LoVo (cell line): ENCODE data around the gene NFIA.

ENCODE experiments used
- DNase-seq: peaks from one replicate; pipeline ENCODE4 v3.0.0-alpha.2; 2016; ENCODE audit warnings: low spot score

NFIA gene

DNA sequence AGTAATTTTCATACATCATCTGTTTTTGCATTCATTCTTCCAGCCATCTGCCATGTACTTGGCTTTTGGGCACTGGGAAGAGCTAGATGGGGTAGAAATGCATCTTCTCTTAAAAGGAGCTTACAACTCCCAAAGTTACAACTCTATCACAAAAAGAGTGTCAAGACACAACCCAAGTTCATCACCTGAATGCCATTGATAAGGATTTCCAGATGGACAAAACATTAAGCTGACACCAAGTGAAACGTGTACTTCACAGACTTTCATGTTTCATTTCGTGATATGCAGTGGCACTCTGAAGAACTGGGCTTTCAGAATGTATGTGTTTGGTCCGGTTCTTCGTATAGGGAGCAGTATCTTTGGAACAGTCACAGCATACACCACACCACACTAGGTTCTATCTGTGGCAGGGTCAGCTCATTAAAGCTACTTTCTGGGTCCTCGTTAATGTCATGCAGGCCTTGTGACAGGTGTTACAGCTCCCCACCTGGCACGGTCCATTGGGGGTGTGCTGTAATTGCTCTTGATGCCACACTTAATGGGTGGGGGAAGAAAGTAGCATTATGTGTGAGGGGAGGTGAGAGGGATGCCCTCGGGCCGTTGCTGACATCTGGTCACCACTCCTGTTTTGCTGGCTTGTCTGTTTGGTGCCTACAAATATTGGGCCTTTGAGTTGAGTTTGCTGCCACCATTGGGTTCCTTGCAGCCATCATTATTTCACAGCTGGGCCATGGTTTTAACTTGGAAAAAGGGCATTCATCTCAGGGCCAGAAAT, 164.9 kb downstream of the NFIA start:
- DNase-seq, result no peak

DNA sequence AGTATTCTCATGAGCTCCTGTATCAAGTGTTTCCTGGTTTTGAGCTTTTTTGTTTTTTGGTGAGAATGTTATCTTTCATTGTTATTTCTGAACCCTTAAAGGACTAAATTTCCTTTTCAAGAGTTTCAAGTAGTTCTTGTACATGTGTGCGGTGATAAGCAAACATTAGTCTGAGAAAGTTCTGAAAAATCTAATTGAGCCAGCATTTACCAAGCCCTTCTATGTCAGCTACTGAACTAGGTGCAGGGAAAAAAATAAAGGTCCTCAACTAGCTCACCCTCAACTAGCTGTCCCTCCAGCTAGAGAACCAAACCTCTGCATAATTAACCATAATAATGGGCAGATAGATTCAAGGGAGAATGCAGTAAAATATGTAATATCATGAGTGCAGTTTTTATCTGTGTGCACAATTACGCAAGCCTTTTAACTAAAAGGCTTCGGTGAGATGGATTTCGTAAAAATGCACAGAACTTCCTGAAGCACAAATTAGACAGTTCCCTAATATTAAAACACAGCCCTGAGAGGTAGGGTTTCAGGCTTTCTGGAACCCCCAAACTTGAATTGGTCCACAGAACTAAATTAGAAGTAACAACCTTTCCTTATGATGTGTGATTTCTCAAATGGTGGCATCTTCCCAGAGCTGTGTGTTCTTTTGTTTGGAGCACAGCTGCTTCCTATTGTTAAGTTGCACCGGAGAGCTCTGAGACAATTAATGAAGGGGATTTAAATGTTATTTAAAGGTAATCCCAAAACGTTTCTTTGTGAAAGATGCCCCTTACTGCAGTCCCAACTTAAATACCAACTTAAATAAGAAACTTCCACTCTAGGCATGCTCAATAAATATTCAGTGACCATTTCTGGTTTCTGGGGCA, 165.8 kb downstream of the NFIA start:
- DNase-seq, result no peak

DNA sequence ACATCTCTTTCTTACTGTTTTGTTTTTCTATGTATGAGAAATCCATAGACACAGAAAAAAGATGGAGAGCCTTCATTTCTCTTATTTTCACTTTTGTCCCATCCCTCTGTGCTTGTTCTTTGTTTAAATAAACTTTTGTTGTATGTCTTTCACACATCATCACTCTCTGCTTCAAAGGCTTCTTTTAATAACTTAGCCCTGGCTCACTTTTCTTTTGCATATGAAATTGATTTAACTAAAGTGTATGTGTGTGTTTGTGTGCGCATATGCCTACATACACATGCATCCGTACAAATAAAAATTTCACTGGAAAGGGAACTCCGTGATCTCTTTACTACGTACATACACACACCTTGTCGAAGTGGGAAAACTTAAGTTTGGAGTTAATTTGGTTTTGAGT, 168.6 kb downstream of the NFIA start:
- no peak for DNase-seq

DNA sequence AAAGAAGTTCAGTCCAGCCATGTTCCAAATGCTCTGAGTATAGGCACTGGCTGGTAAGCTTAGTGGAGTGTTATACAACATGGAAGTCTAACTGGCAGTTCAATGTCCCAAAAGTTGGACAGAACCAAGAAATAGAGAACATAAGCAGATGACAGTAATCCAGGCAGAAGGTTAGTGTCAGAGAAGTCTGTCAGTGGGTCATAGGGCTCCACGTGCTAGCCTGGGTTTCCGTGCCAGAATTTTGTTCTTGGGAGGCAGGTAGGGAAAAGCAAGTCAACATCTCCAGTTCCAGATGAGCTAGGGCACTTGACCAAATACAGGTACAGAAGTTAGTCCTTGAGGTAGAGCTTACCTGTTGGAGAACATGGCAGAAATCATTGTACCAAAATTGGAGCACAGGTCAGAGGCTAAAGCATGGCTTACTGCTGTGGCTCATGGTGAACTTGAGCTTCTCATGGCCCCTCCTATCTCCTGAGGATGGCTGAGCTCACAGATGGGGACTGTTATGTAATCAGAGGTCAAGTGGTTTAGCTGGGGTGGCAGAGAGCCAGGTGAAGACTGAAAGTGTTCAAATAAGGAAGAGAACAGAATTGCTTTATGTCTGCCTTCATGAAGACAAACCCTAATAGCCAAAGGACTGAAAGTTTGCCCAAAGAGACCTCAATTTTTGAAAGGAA, 170.8 kb downstream of the NFIA start:
- peak; percentile 71 for DNase-seq

DNA sequence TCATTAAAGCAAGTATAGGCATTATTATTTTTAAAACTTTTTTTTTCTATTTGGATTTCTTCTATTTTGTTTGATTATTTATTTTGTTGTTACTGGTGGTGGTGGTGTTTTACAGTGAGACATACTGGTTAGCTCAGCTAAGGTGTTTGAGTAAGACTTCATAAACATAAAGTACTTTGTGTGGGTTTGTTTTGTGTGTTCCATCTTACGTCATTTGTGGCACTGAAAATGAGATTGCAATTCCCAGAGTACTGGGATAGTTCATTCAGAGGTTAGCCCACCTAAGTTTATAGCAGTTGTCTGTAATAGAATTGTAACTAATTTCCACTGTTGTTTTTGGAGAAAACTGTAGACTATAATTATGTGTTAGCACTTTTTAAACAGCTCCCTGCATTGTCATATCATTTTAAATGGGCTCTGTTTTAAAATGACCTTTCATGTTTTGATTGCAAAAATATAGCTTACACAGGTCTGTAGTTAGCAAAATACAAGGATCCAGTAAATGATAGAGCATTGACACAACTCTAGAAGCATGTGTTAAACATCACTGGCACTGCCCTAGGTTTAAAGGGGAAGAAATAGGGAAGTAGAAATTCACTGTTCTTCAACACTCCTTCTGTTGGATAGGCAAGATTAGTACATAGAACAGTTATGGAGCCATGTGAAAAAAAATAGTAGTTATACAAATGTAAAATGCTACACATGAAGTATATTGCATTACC, 171.7 kb downstream of the NFIA start:
- no peak for DNase-seq

DNA sequence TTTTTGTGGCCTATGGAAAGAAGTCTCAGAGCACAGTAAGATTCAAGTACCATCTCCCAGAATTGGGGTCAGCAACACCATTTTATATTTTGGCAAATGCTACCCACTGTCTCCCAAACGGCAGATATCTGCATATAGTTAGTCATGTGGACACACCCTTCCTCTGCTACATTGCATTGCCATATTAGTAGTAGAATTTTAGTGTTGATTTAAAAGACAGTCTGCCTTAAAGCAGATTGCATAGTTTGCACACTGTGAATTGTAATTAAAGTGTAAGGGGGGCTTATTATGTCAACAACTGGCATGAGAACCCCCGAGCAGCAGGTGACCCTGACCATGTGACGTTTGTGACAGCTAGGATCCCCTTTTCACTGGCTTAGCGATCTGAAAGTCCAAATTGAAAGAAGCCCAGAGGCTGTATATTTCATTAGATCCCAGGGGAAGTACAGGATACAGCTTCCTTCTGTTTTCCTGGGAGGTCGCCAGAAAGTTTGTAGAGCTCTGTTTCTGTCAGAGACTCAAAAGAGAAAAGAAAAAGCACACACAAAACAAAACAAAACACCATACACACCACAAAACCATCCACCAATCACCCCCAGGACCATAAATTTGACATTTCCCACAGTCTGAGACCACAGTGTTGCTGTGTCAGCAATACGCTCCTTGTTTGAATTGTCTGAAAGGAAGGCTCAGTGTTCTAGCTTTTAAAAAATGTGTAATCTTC, 172.4 kb downstream of the NFIA start:
- no peak for DNase-seq

DNA sequence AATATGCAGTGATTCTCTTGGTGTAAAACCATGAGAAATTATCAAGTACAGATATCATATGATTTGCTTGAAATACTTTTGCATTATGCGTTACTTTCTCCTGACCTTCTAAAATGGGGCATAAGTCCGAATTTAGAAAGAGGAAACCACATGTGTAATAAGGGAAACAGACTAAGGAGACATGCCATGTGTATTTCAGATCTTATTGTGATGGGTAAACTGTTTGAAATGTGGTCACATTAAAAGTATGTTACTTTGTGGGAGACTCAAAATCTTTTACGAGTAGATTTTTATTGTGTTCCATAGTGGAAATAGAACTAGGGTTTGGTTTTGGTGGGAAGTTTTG, 173.0 kb downstream of the NFIA start:
- DNase-seq, result no peak

DNA sequence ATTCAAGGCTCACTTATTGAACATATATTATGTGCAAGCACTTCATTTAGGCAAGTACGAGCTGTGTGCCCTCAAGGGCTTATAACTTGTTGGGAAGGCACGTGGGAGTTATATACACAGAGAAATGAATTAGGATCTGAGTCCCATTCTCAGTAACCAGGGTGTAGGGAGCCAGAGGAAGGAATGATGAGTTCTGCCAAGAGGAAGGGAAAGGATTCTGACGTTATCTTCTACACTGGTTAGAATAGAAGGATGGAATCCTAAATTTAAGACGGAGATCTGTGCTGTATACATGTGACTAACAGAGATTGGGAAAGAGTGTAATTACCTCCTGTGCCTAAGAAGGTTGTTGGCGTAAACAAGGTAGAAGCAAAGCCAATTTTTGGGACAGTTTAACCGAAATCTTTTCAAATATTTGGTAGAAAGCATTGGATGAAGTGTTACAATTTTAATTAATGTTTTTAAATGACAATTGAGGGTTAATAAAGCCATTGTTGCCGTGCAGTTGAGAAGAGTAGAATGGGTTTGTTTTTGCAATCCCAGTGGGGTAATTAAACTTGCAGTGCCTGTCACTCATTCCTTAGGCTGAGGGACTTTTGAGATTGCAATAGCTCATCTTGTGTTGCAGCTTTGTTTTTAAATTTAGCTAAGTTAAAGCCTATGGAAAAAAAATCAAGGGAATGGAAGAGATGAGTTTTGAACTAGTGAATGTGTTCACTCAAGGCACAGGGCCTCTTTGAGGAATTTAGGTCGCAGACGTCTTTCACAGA, 177.2 kb downstream of the NFIA start:
- no peak for DNase-seq

DNA sequence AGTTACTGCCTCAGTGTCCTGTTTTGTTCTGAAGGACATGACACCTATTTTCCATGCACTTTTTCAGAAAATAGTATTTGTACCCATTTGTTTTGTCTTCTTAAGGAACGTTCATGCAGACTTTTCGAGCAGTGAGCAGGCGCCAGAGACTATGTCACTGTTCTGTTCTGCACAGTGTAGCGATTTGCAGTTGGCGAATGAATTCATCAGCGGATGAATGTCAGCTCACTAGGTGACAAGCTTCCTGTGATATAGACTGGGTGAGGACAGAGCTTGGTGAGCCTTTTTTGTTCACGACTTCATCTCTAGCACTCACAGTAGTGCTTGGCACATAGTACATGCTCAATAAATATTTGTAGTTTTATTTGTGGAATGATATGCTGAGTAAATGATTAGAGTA, 177.8 kb downstream of the NFIA start:
- DNase-seq, result no peak

DNA sequence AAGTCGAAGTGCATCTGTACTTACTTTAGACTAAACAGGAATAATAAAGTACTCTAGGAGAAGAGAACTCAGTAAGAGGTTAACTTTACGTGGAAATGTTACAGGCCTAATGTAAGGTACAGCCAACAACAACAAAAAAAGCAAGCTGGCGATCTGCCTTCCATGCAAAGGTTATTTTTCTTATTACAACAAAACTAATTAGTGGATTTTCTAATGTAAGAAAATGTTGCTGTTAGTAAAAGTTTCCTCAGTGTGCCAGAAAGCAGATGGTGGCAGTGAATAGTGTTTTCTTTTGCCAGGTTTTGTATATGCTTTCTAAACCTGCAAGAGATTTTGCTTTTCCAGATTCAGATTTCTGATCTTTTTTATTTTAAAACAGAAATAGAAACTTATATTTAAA, 179.2 kb downstream of the NFIA start:
- no peak for DNase-seq

DNA sequence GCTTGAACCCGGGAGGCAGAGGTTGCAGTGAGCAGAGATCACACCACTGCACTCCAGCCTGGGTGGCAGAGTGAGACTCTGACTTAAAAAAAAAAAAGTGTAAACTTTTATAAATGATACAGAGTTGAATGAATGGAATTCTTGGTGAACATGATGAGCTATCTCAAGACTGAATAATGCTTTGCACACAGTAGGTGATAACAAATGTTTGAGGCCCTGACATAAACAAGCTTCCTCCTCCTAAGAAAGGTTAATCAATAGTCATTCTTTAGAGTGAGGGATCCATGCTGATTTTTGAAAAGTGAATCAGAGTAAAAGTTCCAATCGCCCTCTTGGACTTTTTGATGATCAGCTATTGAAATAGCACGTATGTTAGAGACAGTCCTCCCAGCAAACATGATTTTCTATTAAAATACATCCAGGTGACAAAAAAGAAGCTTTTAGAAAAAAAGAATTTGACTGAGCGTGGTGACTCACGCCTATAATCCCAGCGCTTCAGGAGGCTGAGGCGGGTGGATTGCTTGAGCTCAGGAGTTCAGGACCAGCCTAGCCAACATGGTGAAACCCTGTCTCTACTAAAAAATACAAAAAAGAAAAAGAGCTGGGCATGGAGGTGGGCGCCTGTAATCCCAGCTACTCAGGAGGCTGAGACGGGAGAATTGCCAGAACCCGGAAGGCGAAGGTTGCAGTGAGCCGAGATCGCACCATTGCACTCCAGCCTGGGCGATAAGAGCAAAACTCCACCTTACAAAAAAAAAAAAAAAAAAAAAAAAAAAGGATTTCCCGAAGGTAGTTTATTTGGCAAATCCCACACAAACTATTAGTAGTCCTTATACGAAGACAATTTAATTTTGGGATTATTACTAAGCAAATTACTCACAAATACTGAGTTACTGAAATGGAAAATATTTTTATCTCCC, 181.8 kb downstream of the NFIA start:
- no peak for DNase-seq

DNA sequence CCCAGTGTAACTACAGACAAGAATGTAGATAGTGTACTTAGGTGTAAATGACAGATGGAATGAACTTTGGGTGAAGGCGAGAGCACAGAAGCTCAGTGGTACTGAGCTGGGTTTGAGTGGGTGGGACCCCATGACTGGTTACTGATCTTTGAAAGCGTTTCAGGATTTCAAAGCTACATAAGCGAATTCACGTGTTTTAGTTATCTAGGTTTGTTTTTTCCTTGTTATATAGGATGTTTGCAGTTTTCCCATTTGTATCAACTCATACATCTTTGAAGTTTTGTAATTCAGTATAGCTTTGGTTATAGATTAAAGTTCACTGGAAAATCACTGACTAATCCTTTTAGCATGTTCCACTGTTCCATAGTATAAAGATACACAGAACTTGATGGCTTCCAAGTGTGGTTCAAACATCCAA, 182.5 kb downstream of the NFIA start:
- DNase-seq, result no peak

DNA sequence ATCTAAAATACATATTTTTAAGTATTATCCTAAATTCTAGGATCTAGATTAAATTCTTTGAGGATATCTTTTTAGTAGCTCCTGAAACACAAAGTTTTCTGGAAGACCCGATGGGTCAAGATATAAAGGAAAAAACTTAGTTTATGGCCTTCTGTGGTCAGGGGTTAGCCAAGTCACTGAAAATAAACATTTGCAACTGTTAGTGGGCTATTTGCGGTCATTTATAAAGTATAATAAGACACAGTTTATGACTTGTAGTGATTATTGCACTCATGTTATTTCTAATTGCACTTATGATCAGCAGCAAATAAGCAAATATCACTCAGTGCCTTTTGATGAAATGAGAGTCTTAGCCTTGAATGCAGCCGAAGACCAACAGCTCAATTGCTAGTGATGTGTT, 183.3 kb downstream of the NFIA start:
- no peak for DNase-seq

DNA sequence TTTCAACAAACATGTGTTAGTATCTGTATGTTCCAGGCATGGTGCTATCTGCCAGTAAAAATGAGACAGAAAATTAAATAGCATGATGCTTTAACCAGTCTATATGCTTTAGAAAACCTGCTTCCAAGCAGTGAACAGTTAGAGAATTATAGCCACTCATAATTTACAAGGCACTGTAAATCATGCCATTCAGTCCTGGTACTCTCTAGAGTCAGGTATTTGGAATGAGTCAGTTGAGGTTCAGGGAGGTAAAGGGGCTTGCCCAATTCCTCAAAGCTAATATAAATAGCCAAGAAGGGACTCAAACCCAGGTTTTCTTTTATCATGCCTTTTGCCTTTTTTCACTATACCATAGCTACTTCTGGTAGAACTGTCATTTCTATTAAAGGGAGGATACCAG, 184.4 kb downstream of the NFIA start:
- no peak for DNase-seq

DNA sequence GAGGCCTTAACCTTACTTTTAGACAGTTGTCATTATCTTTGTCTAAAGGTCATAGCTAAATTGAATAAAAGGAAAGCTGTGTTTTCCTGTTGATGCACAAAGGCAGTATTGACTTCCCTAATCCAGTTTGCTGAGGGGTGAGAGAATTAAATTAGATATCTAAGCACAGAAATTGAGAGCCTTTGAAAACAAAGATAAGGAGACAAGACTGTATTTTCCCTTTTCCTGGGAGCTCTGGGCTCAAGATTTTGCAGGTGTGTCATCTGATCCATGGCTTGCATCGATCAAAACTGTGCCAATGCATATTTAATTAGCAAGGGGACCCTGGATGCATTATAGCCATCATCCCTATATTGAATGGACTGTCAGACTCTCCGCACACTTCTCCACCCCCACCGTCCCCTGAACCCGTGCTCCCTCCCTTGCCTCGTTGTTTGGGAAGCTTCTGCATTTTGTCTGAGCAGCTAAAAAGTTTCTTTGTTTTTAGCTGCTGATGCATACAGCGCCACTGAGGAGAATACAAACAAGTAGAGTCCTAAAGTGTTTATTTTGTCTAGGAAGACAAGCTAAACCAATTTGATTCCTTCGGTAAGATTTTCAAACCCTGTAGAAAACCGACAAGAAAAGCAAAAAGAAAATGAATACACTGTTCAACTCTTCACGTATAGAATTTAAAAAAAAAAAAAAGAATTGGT, 186.3 kb downstream of the NFIA start:
- DNase-seq, result no peak

DNA sequence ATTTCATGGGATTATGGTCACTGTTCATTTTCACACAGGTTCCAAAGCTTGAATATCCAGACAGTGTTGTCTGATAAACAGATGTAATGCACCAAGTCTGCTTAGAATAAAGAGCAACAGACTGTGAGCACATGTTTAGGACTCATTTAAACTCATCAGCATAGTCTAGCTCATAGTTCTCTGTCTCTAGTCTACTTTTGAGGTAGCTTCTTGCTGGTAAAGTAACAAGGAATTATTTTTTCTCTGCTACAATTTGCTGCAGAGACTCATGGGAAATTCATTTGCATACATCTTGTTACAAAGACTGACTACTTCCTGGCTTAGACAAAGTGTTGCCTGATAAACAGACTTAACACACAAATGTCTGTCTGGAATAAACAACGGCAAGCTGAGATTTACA, 187.2 kb downstream of the NFIA start:
- no peak for DNase-seq

DNA sequence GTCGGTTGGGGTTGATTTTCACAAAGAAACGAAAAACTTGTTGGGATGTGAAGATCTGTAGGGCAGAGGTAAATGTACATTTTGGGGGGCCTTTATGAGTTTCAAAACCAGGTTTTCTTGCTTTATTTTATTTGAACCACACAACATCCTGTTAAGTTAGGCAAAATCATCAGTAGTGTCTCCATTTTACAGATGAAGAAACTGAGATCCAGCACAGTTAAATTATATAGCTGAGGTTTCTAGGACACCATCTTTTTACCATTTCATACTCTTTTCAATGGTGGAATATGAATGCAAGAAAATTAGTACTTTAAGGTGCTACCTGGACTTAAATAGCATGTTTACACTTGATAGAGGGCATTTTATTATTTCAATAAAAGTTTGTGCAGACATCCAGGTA, 187.7 kb downstream of the NFIA start:
- DNase-seq, result no peak

DNA sequence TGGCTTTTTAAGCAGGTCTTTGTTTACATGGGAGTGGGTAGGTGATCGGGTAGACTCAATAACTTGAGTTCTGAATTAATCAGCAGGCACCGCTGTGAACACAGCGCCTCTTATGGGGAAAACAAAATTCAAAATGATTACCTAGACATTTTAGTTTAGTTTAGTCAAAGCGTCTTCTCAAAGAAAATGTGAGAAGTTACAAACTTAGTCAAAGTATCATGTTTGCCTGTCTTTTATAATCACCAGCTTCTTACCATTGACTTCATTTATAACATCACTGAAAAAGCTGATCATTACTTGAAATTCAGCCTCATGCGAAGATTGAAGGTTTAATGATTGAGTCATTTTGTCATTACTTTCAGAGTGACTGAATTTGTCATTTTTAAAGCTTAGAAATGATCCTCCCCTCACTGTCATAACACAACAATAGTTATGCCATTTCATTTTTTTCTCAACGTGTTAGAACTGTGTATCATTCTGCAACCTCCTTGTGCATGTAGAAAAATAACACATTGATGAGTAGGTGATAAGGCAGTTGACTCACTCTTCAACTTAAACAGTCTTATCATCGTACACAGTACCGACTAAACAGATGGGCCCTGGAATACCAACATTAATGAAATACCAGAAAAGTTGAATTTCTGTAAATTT, 188.5 kb downstream of the NFIA start:
- DNase-seq, result no peak

DNA sequence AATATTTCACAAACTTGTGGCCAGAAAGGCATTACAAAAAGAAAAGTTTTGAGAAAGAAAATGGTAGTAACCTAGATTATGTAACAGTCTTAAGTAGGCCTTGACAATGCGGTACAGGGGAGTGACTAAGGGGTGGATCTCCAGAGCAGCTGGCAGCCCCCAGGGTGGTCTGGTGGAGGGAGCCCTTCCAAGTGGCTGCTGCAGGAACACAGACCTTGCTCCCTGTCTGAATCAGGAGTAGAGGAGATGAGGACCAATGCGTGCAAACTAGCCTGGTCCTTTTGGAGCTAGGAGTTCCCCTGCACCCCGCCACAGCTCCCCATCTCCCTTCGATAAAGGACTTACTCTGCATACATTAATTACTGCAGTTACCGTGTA, 189.0 kb downstream of the NFIA start:
- no peak for DNase-seq
